PC-3 (cell line): ENCODE data around the gene NTNG1. TPM values are rescaled to one million over a fixed set of nuclear protein-coding genes. Genes with fewer than 3 reads are reported as not detected.
A peak's percentile ranks its signal among the peaks of the same experiment; 100 is the strongest.

ENCODE experiments used
- ATAC-seq: fragments of 200-7000 bp; cut with Tn5 transposase; 2 replicates; pipeline ENCODE4 v1.9.1; 2020; ENCODE audit warnings: mild to moderate bottlenecking, moderate library complexity
- BruUV-seq: library from RNA; stranded (reverse); fragments of 400-500 nt; replicated peaks from 2 replicates; lab custom pipeline; 2021; lab: Mats Ljungman, UMichigan
- CTCF ChIA-PET: fragments of 300-600 bp; sonication (Branson Sonifier 250); formaldehyde crosslinking; loops from one replicate; lab custom pipeline; 2022; ENCODE audit warnings: antibody characterized with exemption; lab: Charles Lee
- POLR2A ChIA-PET: fragments of 300-600 bp; sonication (Branson Sonifier 250); formaldehyde crosslinking; loops from one replicate; lab custom pipeline; 2022; ENCODE audit warnings: antibody characterized with exemption; ENCODE audit not compliant: unreplicated experiment; lab: Charles Lee
- DNase-seq: peaks from one replicate; pipeline ENCODE4 v3.0.0-alpha.2; 2015
- H2AFZ ChIP-seq: fragments of 300-600 bp; sonication (generic); 2 replicates; pipeline ENCODE4 v1.6.0; 2016; ENCODE audit warnings: antibody characterized with exemption, low read length
- H3F3A ChIP-seq: fragments of 300-600 bp; sonication (generic); one replicate; pipeline ENCODE4 v1.6.0; 2017; ENCODE audit warnings: antibody characterized with exemption, low read length, control low read depth, mild to moderate bottlenecking; ENCODE audit not compliant: unreplicated experiment
- H3K27ac ChIP-seq: fragments of 300-600 bp; sonication (generic); 2 replicates; pipeline ENCODE4 v1.5.1; 2016; ENCODE audit warnings: mild to moderate bottlenecking, low read length
- H3K27me3 ChIP-seq: fragments of 300-600 bp; sonication (generic); 2 replicates; pipeline ENCODE4 v1.6.1; 2016; ENCODE audit warnings: low read length, mixed read lengths
- H3K36me3 ChIP-seq: fragments of 300-600 bp; sonication (generic); 2 replicates; pipeline ENCODE4 v1.6.1; 2016; ENCODE audit warnings: low read depth, mixed run types, low read length, mixed read lengths
- H3K4me1 ChIP-seq: fragments of 300-600 bp; sonication (generic); 2 replicates; pipeline ENCODE4 v1.5.1; 2016; ENCODE audit warnings: low read length; ENCODE audit not compliant: insufficient read depth
- H3K4me2 ChIP-seq: fragments of 300-600 bp; sonication (generic); 2 replicates; pipeline ENCODE4 v1.6.0; 2016; ENCODE audit warnings: low read length
- H3K4me3 ChIP-seq: fragments of 300-600 bp; sonication (generic); 2 replicates; pipeline ENCODE4 v1.5.1; 2016; ENCODE audit warnings: mild to moderate bottlenecking, low read length, mixed read lengths
- H3K79me2 ChIP-seq: fragments of 300-600 bp; sonication (generic); 2 replicates; pipeline ENCODE4 v1.6.1; 2017; ENCODE audit warnings: low read length, mixed read lengths
- H3K9ac ChIP-seq: fragments of 300-600 bp; sonication (generic); 2 replicates; pipeline ENCODE4 v1.6.0; 2016; ENCODE audit warnings: mild to moderate bottlenecking, low read length
- H3K9me2 ChIP-seq: fragments of 300-600 bp; sonication (generic); replicated peaks from 2 replicates; pipeline ENCODE4 v1.6.1; 2016; ENCODE audit warnings: mixed run types, low read length, mixed read lengths
- H3K9me3 ChIP-seq: fragments of 300-600 bp; sonication (generic); 2 replicates; pipeline ENCODE4 v1.6.1; 2016; ENCODE audit warnings: low read length, mixed read lengths
- H4K20me1 ChIP-seq: fragments of 300-600 bp; sonication (generic); 2 replicates; pipeline ENCODE4 v1.6.1; 2016; ENCODE audit warnings: low read length, mixed read lengths
- EZH2 ChIP-seq: fragments of 300-600 bp; sonication (generic); IDR thresholded peaks from one replicate; pipeline ENCODE4 v1.6.1; 2017; ENCODE audit warnings: antibody characterized with exemption, mild to moderate bottlenecking, low read length; ENCODE audit not compliant: unreplicated experiment
- EZH2phosphoT487 ChIP-seq: fragments of 300-600 bp; sonication (generic); IDR thresholded peaks from 2 replicates; pipeline ENCODE4 v1.6.1; 2018; ENCODE audit warnings: mild to moderate bottlenecking, antibody characterized with exemption, low read length, borderline replicate concordance
- intact Hi-C: fragments of 100-400 bp; cut with micrococcal nuclease; formaldehyde crosslinking; loops from 2 replicates; pipeline ENCODE4 v1.9.0; 2023
- total RNA-seq: library from RNA; depleted of rRNA; stranded (reverse); fragments of >200 nt; gene quantifications from 2 replicates; pipeline ENCODE4 v1.2.3, GENCODE V29; 2014
- TF ChIP-seq, protein P1 (sequence below): fragments of 300-600 bp; sonication (generic); conservative IDR thresholded peaks from 2 replicates; pipeline ENCODE4 v1.5.1; 2017; ENCODE audit warnings: antibody characterized with exemption, low read depth, mild to moderate bottlenecking, low read length

Gene NTNG1
- total RNA-seq, 1 experiment from 2014 or later = 6.7 TPM

- POLR2A ChIA-PET = no interaction called here
- no peak for ATAC-seq
- no peaks in the 10 kb centered on the region for H3K36me3 ChIP-seq
Observed at GRCh38 chr1:107135463-107135862, 5.4 kb upstream of the NTNG1 start.

DNA sequence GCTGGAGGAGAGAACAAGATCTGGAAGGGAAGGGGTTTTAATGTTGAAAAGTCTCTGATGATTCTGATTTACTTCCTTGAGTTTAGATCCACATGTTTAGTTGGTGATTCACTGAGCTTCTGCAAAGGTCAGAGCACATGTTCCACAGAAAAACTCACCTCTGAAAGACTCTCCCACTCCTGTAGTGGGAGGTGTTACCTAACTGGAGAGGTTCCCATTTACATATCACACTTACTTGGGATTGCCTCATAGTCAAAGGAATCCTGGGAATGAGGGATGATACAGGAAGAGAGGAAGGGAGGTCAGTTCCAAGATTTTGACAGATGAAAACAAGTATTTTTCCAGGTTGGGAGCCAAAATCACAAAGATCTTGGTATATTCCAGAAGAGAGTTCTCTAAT is 2.7 kb upstream of the NTNG1 start:
- no peaks in the 10 kb centered on the region for H3K27me3 ChIP-seq
- TF ChIP-seq EZH2phosphoT487 (no peak), EZH2 (no peak)
- TF ChIP-seq, protein P1, sequence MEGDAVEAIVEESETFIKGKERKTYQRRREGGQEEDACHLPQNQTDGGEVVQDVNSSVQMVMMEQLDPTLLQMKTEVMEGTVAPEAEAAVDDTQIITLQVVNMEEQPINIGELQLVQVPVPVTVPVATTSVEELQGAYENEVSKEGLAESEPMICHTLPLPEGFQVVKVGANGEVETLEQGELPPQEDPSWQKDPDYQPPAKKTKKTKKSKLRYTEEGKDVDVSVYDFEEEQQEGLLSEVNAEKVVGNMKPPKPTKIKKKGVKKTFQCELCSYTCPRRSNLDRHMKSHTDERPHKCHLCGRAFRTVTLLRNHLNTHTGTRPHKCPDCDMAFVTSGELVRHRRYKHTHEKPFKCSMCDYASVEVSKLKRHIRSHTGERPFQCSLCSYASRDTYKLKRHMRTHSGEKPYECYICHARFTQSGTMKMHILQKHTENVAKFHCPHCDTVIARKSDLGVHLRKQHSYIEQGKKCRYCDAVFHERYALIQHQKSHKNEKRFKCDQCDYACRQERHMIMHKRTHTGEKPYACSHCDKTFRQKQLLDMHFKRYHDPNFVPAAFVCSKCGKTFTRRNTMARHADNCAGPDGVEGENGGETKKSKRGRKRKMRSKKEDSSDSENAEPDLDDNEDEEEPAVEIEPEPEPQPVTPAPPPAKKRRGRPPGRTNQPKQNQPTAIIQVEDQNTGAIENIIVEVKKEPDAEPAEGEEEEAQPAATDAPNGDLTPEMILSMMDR = no peak
- H3K9ac ChIP-seq = no peak overlapping the region
- no peaks in the 10 kb centered on the region for H3F3A ChIP-seq
- no peaks in the 10 kb centered on the region for H3K36me3 ChIP-seq
- intact Hi-C loops = loop anchor here (10.0 kb wide), 1 partner anchor 653 kb away; no protein-coding TSS in a partner anchor
- H3K4me2 ChIP-seq = peak overlapping the region; percentile 96
- ChIA-PET POLR2A (no interaction called here), CTCF (no interaction called here)
- no peaks in the 10 kb centered on the region for H3K9me3 ChIP-seq
- peak; percentile 50 for DNase-seq
- H4K20me1 ChIP-seq = no peaks in the 10 kb centered on the region
- H2AFZ ChIP-seq = no peak overlapping the region
- no peak for ATAC-seq
- peaks cover 4% of the 10 kb centered on the region; the same call in 1 of the 2 replicates for H3K79me2 ChIP-seq
- no TSS peak for BruUV-seq
- H3K9me2 ChIP-seq = no peaks in the 10 kb centered on the region
- H3K4me1 ChIP-seq = peaks cover 31% of the 10 kb centered on the region
- H3K4me3 ChIP-seq = no peak overlapping the region
- H3K27ac ChIP-seq = peak overlapping the region; percentile 69

More at GRCh38 chr1:107135463-107135862, 5.4 kb upstream of the NTNG1 start:
- DNase-seq = peak; percentile 68
- Histone ChIP-seq H2AFZ (no peak overlapping the region), H4K20me1 (no peaks in the 10 kb centered on the region), H3K27me3 (no peaks in the 10 kb centered on the region), H3K79me2 (no peaks in the 10 kb centered on the region), H3K9me2 (no peaks in the 10 kb centered on the region), H3K27ac (no peak overlapping the region), H3K4me2 (no peak overlapping the region), H3K4me3 (no peak overlapping the region), H3K4me1 (peaks cover 23% of the 10 kb centered on the region), H3K9me3 (no peaks in the 10 kb centered on the region), H3K9ac (no peak overlapping the region), H3F3A (no peaks in the 10 kb centered on the region)
- BruUV-seq = no TSS peak
- CTCF ChIA-PET = no interaction called here
- TF ChIP-seq EZH2 (no peak), EZH2phosphoT487 (no peak)
- TF ChIP-seq, protein P1 = no peak
- intact Hi-C loops = loop anchor here (10.0 kb wide), 1 partner anchor 651 kb away; no protein-coding TSS in a partner anchor

DNA sequence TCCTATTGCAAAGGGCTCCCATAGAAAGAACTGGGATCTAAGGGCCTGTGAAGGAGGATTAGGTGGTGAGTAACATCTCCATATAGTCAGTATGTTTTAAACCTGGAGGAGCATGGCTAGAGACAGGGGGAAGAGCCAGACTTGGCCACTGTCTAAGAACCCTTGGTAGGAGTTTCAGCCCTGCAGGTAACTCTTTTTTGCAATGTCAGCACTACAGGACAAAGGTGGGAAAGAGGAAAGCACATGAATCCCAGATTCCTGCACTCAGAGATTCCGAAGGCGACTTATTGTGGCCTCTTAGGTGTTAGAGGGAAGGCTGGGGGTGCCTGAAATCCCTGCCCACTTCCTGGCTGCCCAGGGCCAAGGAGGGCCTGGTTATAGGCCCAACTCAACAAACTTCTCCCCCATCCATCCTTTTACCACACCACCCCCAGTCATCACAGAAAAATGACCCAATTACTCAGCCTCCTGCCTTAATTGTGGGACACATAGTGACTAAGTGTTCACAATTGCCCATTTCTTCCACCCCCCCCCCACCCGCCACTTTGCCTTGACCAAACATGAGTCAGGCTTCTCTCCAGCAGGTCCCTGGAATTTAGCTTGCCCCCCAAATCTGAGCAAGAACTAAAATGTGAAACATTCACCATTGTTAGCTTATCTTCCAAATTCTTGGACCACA is 1.9 kb upstream of the NTNG1 start:
- no peaks in the 10 kb centered on the region for H3K36me3 ChIP-seq

More for the DNA sequence above, 1.9 kb upstream of the NTNG1 start:
- ChIA-PET POLR2A (no interaction called here), CTCF (no interaction called here)
- intact Hi-C loops = loop anchor here (10.0 kb wide), 1 partner anchor 654 kb away; no protein-coding TSS in a partner anchor
- Histone ChIP-seq H3K27me3 (no peaks in the 10 kb centered on the region), H3K9me2 (no peaks in the 10 kb centered on the region), H3K4me1 (peaks cover 32% of the 10 kb centered on the region), H3K27ac (peak overlapping the region; percentile 69), H3K4me2 (peak overlapping the region; percentile 96), H3F3A (no peaks in the 10 kb centered on the region), H3K9me3 (no peaks in the 10 kb centered on the region), H3K79me2 (peaks cover 7% of the 10 kb centered on the region; the same call in 1 of the 2 replicates), H3K4me3 (peak overlapping the region; percentile 96), H2AFZ (peak overlapping the region; percentile 96), H4K20me1 (no peaks in the 10 kb centered on the region), H3K9ac (peak overlapping the region; percentile 53)
- TF ChIP-seq, protein P1 = no peak
- TF ChIP-seq EZH2phosphoT487 (no peak), EZH2 (no peak)
- ATAC-seq = peak; percentile 7
- DNase-seq = peak; percentile 85
- no TSS peak for BruUV-seq
